ENCODE results near the gene MINDY3.

GRCh38 chr10:15793664-15794063 is 66.6 kb downstream of the MINDY3 start:
- TF ChIP-seq, protein P1, sequence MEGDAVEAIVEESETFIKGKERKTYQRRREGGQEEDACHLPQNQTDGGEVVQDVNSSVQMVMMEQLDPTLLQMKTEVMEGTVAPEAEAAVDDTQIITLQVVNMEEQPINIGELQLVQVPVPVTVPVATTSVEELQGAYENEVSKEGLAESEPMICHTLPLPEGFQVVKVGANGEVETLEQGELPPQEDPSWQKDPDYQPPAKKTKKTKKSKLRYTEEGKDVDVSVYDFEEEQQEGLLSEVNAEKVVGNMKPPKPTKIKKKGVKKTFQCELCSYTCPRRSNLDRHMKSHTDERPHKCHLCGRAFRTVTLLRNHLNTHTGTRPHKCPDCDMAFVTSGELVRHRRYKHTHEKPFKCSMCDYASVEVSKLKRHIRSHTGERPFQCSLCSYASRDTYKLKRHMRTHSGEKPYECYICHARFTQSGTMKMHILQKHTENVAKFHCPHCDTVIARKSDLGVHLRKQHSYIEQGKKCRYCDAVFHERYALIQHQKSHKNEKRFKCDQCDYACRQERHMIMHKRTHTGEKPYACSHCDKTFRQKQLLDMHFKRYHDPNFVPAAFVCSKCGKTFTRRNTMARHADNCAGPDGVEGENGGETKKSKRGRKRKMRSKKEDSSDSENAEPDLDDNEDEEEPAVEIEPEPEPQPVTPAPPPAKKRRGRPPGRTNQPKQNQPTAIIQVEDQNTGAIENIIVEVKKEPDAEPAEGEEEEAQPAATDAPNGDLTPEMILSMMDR (IDR thresholded peaks at IDR 0.05; ENCODE audit: low read depth, low read length, missing input control), result no peak
- TF ChIP-seq EGR1 (IDR thresholded peaks at IDR 0.05; ENCODE audit: low read depth in 2 of 2), result no peak
- no peak for TF ChIP-seq JUND (IDR thresholded peaks at IDR 0.05)
- TF ChIP-seq ATF3 (IDR thresholded peaks at IDR 0.05), result no peak
- TF ChIP-seq RAD21 (IDR thresholded peaks at IDR 0.05), result no peak
- TF ChIP-seq REST (IDR thresholded peaks at IDR 0.05), result no peak
- TF ChIP-seq, protein P2, sequence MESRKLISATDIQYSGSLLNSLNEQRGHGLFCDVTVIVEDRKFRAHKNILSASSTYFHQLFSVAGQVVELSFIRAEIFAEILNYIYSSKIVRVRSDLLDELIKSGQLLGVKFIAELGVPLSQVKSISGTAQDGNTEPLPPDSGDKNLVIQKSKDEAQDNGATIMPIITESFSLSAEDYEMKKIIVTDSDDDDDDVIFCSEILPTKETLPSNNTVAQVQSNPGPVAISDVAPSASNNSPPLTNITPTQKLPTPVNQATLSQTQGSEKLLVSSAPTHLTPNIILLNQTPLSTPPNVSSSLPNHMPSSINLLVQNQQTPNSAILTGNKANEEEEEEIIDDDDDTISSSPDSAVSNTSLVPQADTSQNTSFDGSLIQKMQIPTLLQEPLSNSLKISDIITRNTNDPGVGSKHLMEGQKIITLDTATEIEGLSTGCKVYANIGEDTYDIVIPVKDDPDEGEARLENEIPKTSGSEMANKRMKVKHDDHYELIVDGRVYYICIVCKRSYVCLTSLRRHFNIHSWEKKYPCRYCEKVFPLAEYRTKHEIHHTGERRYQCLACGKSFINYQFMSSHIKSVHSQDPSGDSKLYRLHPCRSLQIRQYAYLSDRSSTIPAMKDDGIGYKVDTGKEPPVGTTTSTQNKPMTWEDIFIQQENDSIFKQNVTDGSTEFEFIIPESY (IDR thresholded peaks at IDR 0.05), result no peak
